Neural cell (in vitro differentiated cells): ENCODE measurements around the gene FABP7.

ENCODE experiments used
- EZH2 ChIP-seq: fragments of 200-600, 300-800 bp; shearing (Covaris generic), sonication (generic); IDR thresholded peaks from 2 replicates; pipeline ENCODE4 v1.6.1; 2014; ENCODE audit warnings: antibody characterized with exemption, low read length, borderline replicate concordance, mild to moderate bottlenecking; ENCODE audit not compliant: insufficient read depth, poor library complexity, severe bottlenecking
- POLR2AphosphoS5 ChIP-seq: IDR thresholded peaks from 2 replicates; pipeline ENCODE4 v1.6.1; 2012
- TF ChIP-seq, protein P1 (sequence below): fragments of 450-650 bp; IDR thresholded peaks from 2 replicates; pipeline ENCODE4 v1.5.1; 2014; ENCODE audit warnings: antibody characterized with exemption, mild to moderate bottlenecking, moderate library complexity; ENCODE audit not compliant: poor library complexity, severe bottlenecking
- TF ChIP-seq, protein P2 (sequence below): IDR thresholded peaks from 2 replicates; pipeline ENCODE4 v1.6.1; 2012; ENCODE audit warnings: borderline replicate concordance

DNA sequence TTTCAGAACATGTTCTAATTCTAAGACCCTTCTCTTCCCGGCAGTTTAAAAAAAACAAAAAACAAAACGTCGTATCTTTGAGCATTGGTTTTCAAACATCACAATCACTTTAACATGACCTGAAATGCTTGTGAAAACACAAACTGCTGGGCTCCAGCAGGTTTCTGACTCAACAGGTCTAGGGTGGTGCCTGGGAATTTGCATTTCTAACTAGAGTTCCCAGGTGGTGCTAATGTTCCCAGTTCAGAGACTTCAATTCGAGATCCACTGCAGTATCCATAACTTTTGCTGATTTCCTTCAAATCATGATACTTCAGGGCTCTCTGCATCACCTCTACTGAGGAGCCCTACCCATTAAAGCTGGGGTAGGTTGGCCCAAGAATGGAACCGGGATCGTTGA, 8.7 kb downstream of the FABP7 start:
- TF ChIP-seq POLR2AphosphoS5 (no peak), EZH2 (no peak)
- TF ChIP-seq, protein P1, sequence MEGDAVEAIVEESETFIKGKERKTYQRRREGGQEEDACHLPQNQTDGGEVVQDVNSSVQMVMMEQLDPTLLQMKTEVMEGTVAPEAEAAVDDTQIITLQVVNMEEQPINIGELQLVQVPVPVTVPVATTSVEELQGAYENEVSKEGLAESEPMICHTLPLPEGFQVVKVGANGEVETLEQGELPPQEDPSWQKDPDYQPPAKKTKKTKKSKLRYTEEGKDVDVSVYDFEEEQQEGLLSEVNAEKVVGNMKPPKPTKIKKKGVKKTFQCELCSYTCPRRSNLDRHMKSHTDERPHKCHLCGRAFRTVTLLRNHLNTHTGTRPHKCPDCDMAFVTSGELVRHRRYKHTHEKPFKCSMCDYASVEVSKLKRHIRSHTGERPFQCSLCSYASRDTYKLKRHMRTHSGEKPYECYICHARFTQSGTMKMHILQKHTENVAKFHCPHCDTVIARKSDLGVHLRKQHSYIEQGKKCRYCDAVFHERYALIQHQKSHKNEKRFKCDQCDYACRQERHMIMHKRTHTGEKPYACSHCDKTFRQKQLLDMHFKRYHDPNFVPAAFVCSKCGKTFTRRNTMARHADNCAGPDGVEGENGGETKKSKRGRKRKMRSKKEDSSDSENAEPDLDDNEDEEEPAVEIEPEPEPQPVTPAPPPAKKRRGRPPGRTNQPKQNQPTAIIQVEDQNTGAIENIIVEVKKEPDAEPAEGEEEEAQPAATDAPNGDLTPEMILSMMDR, result no peak
- TF ChIP-seq, protein P2, sequence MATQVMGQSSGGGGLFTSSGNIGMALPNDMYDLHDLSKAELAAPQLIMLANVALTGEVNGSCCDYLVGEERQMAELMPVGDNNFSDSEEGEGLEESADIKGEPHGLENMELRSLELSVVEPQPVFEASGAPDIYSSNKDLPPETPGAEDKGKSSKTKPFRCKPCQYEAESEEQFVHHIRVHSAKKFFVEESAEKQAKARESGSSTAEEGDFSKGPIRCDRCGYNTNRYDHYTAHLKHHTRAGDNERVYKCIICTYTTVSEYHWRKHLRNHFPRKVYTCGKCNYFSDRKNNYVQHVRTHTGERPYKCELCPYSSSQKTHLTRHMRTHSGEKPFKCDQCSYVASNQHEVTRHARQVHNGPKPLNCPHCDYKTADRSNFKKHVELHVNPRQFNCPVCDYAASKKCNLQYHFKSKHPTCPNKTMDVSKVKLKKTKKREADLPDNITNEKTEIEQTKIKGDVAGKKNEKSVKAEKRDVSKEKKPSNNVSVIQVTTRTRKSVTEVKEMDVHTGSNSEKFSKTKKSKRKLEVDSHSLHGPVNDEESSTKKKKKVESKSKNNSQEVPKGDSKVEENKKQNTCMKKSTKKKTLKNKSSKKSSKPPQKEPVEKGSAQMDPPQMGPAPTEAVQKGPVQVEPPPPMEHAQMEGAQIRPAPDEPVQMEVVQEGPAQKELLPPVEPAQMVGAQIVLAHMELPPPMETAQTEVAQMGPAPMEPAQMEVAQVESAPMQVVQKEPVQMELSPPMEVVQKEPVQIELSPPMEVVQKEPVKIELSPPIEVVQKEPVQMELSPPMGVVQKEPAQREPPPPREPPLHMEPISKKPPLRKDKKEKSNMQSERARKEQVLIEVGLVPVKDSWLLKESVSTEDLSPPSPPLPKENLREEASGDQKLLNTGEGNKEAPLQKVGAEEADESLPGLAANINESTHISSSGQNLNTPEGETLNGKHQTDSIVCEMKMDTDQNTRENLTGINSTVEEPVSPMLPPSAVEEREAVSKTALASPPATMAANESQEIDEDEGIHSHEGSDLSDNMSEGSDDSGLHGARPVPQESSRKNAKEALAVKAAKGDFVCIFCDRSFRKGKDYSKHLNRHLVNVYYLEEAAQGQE, result no peak
